GM18861 (cell line): Measurements from ENCODE around the gene LUZP4.
"Not testable (repeated sequence)": the region's sequence is repeated elsewhere in the genome, so short reads cannot be mapped to it uniquely, and the experiment has no call there.

Experiments
- ATAC-seq: cut with Tn5 transposase; IDR thresholded peaks from one replicate; pipeline ENCODE4 v1.9.1; 2021; ENCODE audit not compliant: unreplicated experiment

The LUZP4 gene

DNA sequence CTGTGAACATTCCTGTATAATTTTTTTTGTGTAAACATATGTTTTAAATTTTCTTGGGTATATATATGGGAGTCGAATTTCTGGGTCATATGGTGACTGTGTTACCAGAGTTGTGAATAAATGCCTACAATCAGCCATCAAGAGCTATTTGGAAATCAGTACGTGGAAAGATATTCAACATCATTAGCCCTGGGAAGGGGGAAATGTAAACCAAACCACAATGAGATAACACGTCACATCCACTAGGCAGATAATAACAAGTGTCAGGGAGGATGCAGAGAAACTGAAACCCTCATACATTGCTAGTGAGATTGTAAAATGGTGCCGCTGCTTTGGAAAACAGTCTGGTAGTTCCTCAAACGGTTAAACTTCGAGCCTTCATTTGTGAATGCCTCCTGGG, 43.9 kb downstream of the LUZP4 start:
- no peak for ATAC-seq

- no peak for ATAC-seq
These were observed 48.1 kb downstream of the LUZP4 start for GRCh38 chrX:115337491-115338144.

GRCh38 chrX:115339441-115340025, 50.0 kb downstream of the LUZP4 start:
- no peak for ATAC-seq

DNA sequence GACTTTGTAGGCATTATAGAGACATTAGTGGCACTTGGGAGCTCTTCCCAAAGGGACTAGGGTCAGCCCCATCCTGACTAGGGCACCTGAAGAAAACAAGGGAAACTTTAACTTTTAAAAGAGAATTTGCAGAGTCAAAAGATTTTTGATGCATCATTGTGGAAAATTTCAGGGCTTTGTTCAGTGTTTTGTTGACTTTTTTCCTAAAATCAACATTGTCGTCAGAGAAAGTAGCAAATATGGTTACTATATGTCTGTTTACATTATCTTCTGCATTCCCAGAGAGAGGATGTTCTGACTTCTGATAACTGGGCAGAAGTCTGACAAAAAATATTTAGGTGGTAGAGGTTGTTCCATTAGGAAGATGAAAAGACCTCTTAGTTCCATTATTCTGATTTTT, 51.9 kb downstream of the LUZP4 start:
- ATAC-seq, result no peak

GRCh38 chrX:115344885-115345614, 55.5 kb downstream of the LUZP4 start:
- ATAC-seq, result no peak

DNA sequence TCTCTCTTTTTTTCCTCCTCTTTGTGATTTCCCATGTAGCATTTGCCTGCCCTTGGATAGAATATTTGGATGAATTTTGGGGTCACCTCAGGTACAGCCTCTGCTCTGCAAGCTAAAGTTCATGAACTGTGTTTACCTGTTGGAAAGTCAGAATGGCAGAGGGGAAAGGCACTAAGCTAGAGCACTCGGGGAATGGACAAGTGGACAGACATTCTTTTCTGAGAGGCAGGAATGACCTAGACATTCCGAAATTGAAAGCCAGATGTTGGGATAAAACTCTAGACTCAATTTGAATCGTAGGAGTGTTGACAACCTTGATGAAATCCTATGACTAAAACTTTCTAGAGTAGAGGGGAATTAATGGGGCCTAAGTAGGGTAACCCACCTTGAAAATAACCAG, 56.1 kb downstream of the LUZP4 start:
- no peak for ATAC-seq

- not testable (repeated sequence) for ATAC-seq
These were observed 57.2 kb downstream of the LUZP4 start for GRCh38 chrX:115346738-115347137.

DNA sequence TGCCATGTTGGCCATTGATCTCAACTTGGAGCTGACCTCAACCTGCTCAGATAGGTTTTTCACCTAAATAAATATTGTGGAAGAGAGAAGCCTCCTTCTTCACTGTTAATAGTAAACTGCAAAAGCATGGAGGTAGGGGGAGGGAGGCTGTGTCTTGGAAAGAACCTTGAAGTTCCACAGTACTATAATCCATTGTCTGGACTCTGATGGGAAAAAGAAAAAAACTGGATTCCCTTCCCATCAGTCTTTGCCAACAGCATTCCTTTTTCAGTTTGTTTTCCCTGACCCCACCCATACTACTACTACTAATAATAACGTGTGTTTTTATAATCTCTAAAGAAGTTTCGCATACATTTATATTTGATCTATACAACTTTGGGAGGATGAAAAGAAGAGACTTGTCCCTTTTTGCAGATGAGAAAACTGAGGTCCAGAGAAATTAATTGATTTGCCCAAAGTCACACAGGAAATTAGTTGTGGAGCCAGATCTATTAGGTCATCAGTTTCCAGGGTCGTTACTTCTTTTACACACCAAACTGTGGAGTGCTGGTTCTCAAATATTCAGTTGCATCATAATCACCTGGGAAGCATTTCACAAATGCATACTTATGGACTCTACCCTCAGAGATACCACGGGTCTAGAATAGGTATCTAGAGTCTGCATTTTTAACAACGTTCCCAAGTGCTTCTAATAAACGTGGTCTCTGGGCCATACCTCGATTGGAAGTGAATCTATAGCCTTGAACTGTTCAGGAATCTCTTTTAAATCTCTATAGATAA, 59.1 kb downstream of the LUZP4 start:
- no peak for ATAC-seq

GRCh38 chrX:115350711-115351381, 61.3 kb downstream of the LUZP4 start:
- no peak for ATAC-seq

DNA sequence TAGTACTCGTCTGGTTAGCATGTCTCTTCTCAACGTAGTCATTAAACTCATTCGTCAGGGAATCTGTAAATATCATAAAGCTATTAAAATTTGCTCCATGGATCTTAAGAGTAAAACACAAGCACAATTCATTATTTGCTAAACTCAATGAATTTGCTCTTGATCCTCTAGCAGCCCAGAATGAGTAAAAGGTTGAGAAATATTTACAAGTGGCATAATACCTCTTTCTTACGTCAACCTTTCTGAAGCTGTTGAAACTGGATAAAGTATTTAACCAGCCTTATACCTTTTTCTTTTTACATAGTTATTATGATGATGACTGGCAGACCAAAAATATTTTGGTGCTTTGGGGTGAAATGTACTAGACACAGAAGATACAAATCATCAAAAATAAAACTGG, 66.9 kb downstream of the LUZP4 start:
- no peak for ATAC-seq
